ENCODE results near the gene SERPINB6. TPM values are rescaled to one million over a fixed set of nuclear protein-coding genes. Genes with fewer than 3 reads are reported as not detected.
"Not testable (repeated sequence)": the region's sequence is repeated elsewhere in the genome, so short reads cannot be mapped to it uniquely, and the experiment has no call there.

SERPINB6 gene
- total RNA-seq, 1 experiment from 2014 or later = 62.5 TPM

DNA sequence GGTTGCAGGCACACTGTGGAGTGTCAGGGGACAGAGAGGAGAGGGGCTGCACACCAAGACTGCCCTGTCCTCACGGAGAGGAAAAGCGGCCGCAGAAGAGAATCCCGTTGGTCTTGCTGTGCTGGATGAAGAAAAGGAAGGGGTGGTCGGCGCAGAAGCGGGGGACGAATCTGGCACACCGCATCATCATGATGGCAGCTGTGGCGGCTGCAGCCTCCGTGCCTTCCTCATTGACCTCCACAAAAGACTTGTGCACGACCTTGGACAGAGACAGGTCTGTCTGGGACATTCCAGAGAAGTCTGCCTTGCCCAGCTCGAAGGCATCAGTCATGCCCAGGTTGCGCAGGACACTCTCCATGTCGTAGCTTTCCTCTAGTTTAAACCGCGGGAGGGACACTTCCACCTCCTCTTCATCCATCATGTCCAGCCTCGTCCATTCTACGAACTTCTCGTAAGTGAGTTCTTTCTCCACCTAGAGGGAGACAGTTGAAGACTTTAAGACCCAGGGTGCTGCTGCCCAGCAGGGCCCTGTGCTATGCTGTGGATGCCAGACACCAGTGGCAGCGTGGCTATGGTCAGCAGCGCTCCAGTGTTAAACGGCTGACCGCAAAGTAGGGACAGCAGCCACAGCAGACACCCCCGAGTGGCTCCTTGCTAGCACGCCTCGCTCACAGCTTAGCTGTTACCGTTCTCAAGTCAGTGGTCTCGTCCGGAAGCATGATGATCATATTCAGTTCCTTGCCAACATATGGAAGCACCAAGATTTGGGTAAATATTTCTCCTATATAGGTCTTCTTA lies 22.9 kb downstream of the SERPINB6 start:
- no peaks in the 10 kb centered on the region for H3K4me1 ChIP-seq
- H3K9me3 ChIP-seq (replicated peaks) = no peaks in the 10 kb centered on the region
- H3K27ac ChIP-seq = no peak overlapping the region
- no peaks in the 10 kb centered on the region for H3K27me3 ChIP-seq
- H3K4me3 ChIP-seq = no peak overlapping the region
- no peak for DNase-seq
- peaks cover 10% of the 10 kb centered on the region; the same call in 1 of the 2 replicates for H3K36me3 ChIP-seq

DNA sequence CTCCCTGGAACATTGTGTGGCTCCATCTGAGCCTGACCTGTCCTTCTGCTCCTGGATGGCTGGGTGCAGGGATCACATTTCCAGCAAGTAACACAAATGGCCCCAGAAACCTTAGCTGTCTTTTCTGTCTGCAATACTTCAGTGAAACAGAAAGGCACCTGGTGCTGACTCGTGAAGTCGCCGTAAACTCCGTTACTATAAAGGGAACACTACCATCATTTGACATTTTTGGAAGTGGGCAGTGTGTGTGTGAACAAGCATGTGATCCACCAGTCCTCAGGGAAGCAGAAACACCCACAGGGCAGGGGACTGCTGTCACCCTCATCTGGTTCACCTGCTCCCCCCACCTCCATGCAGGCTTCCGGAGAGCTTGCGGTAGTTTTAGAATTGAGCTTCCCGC lies 23.9 kb downstream of the SERPINB6 start:
- Histone ChIP-seq H3K4me1 (no peaks in the 10 kb centered on the region), H3K27ac (no peak overlapping the region), H3K4me3 (no peak overlapping the region), H3K9me3 (replicated peaks) (no peaks in the 10 kb centered on the region), H3K36me3 (0 out of 2 replicates have a peak, but pooled peaks cover 5% of the 10 kb centered on the region), H3K27me3 (no peaks in the 10 kb centered on the region)
- DNase-seq = no peak

DNA sequence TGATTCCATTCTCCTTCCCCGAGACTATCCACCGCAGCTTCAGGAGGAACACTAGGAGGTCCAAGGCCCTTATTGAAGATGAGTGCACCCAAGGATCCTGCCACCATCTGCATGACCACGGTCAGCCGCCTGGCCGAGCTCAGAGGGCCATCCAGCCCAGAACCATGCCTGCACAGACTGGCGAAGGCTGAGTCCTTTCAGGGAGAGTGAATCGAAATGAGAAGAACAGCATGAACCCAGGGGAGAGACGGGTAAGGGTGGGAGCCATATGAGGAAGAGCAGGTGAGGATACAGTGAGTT lies 26.3 kb downstream of the SERPINB6 start:
- Histone ChIP-seq H3K4me3 (no peak overlapping the region), H3K27ac (no peak overlapping the region), H3K36me3 (no peaks in the 10 kb centered on the region), H3K9me3 (replicated peaks) (no peaks in the 10 kb centered on the region), H3K4me1 (no peaks in the 10 kb centered on the region), H3K27me3 (no peaks in the 10 kb centered on the region)
- DNase-seq = no peak

DNA sequence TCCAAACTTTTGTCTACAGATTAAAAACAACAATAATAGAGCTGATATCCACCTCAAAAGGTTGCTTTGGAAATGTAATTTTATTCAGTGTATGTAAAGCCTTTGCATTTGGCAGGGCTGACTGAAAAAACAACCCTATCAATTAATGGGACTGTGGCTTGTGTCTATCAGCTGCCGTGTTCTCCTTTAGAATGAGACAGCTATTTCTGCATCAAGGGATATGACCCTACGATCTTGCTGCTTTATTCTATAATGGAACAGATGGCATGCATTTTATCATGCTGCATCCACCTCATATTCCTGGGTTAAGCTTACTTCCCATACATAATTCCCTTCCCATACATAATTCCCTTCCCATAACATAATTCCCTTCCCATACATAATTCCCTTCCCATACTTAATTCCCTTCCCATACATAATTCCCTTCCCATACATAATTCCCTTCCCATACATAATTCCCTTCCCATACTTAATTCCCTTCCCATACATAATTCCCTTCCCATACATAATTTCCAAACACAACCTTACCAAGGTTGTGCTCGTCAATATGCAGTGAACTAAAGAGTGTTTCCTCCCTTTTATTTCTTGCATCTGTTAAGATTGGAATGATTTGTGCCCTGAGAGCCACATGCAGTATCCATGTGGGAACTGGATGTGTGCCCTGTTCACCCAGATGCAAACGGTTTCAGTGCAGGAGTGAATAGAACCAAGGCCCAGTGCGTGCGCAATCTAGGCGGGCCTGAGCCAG lies 26.8 kb downstream of the SERPINB6 start:
- Histone ChIP-seq H3K27ac (no peak overlapping the region), H3K9me3 (replicated peaks) (no peaks in the 10 kb centered on the region), H3K36me3 (no peaks in the 10 kb centered on the region), H3K4me1 (no peaks in the 10 kb centered on the region), H3K27me3 (no peaks in the 10 kb centered on the region), H3K4me3 (no peak overlapping the region)
- no peak for DNase-seq

DNA sequence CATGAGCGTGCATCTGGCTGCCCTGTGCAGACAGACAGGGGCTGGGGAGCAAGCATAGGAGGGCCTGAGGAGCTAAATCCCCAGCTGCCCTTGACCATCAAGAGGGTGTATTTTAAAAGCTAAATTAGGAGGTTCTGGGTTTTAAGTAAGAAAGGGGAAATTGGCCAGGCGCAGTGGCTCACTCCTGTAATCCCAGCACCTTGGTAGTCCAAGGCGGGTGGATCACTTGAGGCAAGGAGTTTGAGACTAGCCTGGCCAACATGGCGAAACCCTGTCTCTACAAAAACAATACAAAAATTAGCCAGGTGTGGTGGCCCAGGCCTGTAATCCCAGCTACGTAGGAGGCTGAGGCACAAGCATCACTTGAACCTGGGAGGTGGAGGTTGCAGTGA lies 27.8 kb downstream of the SERPINB6 start:
- DNase-seq = peak in 1 of 2 experiments; percentile 22
- H3K4me3 ChIP-seq = no peak overlapping the region
- H3K27ac ChIP-seq = no peak overlapping the region
- H3K9me3 ChIP-seq (replicated peaks) = no peaks in the 10 kb centered on the region
- no peaks in the 10 kb centered on the region for H3K36me3 ChIP-seq
- no peaks in the 10 kb centered on the region for H3K27me3 ChIP-seq
- no peaks in the 10 kb centered on the region for H3K4me1 ChIP-seq

DNA sequence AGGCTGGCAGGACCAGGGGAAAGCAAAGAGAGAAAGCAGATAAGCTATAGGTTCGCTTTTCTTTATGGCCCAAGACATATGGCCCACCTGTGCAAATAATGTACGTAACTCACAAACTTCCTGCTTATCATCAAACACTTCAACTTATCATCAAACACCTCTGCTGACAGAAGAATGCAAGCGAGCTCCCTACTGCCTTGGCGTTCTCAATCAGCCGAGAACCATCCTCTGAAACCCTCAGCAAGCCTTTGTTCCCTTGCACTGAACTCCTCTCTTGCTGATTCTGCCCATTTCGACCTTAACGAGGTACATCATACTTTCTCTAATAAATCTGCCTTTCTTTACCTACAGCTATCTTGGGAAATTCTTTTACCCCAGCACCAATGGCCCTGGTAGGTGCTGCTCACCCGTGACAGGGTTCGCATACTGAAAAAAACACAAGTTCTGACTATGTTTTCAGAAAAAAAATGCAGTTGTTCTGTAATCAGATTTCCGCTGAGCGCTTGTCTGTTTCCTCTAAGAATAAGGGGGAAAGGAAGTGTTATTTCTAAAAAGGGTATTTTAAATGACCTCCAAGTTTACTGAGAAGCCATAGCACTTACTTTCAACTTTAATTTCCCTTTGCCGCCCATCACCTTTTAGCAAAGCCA lies 28.3 kb downstream of the SERPINB6 start:
- H3K9me3 ChIP-seq (replicated peaks) = no peaks in the 10 kb centered on the region
- H3K4me1 ChIP-seq = no peaks in the 10 kb centered on the region
- H3K27me3 ChIP-seq = no peaks in the 10 kb centered on the region
- DNase-seq = no peak
- no peak overlapping the region for H3K4me3 ChIP-seq
- no peak overlapping the region for H3K27ac ChIP-seq
- H3K36me3 ChIP-seq = no peaks in the 10 kb centered on the region

DNA sequence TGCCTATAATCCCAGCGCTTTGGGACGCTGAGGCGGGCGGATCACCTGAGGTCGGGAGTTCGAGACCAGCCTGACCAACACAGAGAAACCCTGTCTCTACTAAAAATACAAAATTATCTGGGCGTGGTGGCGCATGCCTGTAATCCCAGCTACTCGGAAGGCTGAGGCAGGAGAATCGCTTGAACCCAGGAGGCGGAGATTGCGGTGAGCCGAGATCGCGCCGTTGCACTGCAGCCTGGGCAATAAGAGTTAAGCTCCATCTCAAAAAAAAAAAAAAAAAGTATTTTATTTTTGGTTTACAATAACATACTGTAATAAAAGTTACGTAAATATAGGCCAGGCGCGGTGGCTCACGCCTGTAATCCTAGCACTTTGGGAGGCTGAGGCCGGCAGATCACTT lies 29.3 kb downstream of the SERPINB6 start:
- DNase-seq; H3K4me1 ChIP-seq; H3K36me3 ChIP-seq; H3K27ac ChIP-seq; H3K4me3 ChIP-seq; H3K27me3 ChIP-seq; H3K9me3 ChIP-seq (replicated peaks): not testable (repeated sequence)

DNA sequence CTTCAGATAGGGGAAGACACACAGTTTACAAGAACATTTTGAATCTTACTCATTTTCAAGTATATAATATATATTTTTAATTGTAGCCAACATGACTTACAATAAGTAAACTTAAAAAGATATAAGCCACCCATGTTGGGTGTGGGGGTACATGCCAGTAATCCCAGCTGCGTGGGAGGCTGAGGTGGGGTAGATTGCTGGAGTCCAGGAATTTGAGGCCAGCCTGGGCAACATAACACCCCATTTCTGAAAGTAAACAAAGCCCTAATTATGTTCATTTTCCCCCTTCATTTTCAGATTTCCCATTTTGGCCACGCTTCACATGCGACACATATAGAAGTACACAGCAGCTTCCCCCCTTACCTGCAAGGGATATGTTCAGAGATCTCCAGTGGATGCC lies 30.5 kb downstream of the SERPINB6 start:
- Histone ChIP-seq H3K9me3 (replicated peaks) (no peaks in the 10 kb centered on the region), H3K4me3 (no peak overlapping the region), H3K27me3 (no peaks in the 10 kb centered on the region), H3K4me1 (no peaks in the 10 kb centered on the region), H3K36me3 (no peaks in the 10 kb centered on the region), H3K27ac (no peak overlapping the region)
- no peak for DNase-seq

DNA sequence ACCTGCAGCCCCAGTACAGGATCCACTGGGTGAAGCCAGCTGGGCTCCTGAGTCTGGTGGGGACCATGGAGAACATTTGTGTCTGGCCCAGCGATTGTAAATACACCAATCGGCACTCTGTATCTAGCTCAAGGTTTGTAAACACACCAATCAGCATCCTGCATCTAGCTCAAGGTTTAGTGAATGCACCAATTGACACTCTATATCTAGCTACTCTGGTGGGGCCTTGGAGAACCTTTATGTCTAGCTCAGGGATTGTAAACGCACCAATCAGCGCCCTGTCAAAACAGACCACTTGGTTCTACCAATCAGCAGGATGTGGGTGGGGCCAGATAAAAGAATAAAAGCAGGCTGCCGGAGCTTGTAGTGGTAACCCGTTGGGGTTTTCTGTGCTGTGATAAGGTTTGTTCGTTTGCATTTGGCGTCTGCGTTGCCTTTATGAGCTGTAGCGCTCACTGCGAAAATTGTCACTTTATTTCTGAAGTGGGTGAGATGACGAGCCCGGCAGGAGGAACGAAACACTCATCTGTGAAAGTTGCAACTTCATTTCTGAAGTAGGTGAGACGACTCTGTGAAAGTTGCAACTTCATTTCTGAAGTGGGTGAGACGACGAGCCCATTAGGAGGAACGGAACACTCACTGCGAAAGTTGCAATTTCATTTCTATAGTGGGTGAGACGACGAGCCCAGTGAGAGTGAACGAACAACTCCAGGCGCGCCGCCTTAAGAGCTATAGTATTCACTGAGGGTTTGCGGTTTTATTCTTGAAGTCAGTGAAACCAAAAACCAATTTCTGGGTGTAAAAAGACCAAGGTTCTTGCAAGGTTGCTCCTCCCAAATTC lies 31.1 kb downstream of the SERPINB6 start:
- no peaks in the 10 kb centered on the region for H3K27me3 ChIP-seq
- no peaks in the 10 kb centered on the region for H3K36me3 ChIP-seq
- no peaks in the 10 kb centered on the region for H3K9me3 ChIP-seq (replicated peaks)
- no peaks in the 10 kb centered on the region for H3K4me1 ChIP-seq
- DNase-seq = no peak
- no peak overlapping the region for H3K4me3 ChIP-seq
- H3K27ac ChIP-seq = no peak overlapping the region

DNA sequence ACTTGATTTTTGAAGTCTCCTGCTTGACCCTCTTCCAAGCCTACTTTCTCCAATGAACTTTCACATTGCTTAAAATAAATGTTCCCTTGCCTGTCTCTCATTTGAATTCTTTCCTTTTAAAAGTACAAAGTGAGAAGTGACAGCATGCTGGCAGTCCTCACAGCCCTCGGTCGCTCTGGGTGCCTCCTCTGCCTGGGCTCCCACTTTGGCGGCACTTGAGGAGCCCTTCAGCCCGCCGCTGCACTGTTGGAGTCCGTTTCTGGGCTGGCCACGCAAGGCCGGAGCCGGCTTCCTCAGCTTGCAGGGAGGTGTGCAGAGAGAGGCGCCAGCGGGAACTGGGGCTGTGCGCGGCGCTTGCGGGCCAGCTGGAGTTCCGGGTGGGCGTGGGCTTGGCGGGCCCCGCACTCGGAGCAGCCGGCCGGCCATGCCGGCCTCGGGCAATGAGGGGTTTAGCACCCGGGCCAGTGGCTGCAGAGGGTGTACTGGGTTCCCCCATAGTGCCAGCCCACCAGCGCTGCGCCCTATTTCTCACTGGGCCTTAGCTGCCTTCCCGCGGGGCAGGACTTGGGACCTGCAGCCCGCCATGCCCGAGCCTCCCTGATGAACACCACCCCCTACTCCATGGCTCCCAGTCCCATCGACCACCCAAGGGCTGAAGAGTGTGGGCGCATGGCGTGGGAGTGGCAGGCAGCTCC lies 31.9 kb downstream of the SERPINB6 start:
- Histone ChIP-seq H3K27ac (no peak overlapping the region), H3K27me3 (no peaks in the 10 kb centered on the region), H3K9me3 (replicated peaks) (no peaks in the 10 kb centered on the region), H3K36me3 (no peaks in the 10 kb centered on the region), H3K4me3 (no peak overlapping the region), H3K4me1 (no peaks in the 10 kb centered on the region)
- no peak for DNase-seq

DNA sequence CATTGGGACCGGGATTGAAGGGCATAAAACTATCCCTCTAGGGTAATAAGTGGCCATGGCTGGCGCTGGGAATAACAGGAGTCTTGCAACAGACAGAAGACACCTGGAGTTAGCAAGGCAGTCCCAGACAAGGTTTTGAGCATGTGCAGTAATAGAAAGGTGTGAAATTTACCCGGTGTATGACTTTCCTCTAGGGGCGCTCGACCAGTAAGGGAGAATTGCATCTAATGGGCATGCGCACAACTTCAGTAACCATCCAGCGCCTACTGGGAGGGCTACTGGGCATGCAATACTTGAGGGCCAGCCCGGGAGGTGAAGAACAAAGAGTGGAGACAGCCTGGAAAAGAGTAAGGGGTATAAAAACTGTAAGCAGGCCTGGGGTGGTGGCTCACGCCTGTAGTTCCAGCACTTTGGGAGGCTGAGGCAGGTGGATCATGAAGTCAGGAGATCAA lies 32.7 kb downstream of the SERPINB6 start:
- no peak overlapping the region for H3K4me3 ChIP-seq
- H3K27ac ChIP-seq = no peak overlapping the region
- H3K9me3 ChIP-seq (replicated peaks) = no peaks in the 10 kb centered on the region
- H3K4me1 ChIP-seq = no peaks in the 10 kb centered on the region
- H3K27me3 ChIP-seq = no peaks in the 10 kb centered on the region
- no peak for DNase-seq
- H3K36me3 ChIP-seq = no peaks in the 10 kb centered on the region

DNA sequence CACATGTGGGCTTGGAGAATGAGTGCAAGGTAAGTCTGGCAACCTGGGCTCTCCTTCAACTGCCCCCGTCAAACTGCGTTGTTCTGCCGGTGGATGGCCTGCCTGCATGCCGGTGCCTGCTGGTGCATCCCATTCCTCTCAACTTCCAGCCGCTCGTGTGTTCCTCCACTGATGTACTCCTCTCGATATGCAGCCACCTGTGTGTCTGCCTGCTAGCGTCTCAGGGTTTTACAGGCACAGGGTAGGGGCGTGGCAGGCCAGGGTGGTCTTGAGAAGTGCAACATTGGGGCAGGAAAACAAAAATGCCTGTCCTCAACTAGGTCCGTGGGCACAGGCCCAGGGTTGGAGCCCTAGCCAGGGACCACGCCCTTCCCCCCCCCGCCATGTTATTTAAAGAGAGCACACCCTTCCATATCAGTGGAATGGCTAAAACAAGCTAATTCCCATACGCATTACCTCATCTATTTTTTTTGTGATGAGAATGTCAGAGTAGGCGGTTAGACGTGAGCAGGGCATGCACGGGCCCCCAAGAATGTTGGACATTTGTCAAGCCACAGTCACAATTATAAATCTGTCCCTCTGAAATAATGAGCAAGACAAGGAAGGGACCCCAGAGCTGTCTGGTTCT lies 33.2 kb downstream of the SERPINB6 start:
- H3K4me3 ChIP-seq = no peak overlapping the region
- no peak for DNase-seq
- H3K4me1 ChIP-seq = no peaks in the 10 kb centered on the region; the same call in 1 of the 2 replicates
- H3K27ac ChIP-seq = no peak overlapping the region
- no peaks in the 10 kb centered on the region for H3K9me3 ChIP-seq (replicated peaks)
- no peaks in the 10 kb centered on the region for H3K27me3 ChIP-seq
- no peaks in the 10 kb centered on the region for H3K36me3 ChIP-seq

DNA sequence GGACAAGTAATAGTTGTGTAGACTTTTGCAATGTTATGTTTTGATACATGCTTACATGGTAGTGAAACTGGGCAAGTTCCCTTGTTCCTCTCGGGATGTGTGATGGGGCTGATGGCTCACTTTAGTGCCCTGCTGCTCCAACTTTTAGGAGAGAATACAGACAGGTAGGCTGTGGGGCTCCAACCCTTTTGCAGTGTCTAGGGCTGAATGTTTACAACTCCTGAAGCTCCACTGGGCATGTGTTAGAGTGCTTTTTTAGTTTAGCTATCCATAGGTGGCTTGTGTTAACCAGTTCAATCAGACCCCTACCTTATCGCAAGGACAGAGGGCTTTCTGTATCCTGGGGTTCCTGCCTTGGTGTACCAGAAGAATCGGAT lies 33.8 kb downstream of the SERPINB6 start:
- no peak for DNase-seq
- H3K27ac ChIP-seq = no peak overlapping the region
- H3K4me1 ChIP-seq = peaks cover under 1% of the 10 kb centered on the region
- H3K27me3 ChIP-seq = no peaks in the 10 kb centered on the region
- no peaks in the 10 kb centered on the region for H3K36me3 ChIP-seq
- H3K9me3 ChIP-seq (replicated peaks) = no peaks in the 10 kb centered on the region
- H3K4me3 ChIP-seq = no peak overlapping the region
